T-helper 1 cell (primary cell): ENCODE results near the gene SAYSD1.

Experiments
- DNase-seq, 5 donors: peaks; one replicate each; pipeline ENCODE4 v3.0.0-alpha.2; 2012 to 2020

The SAYSD1 gene

GRCh38 chr6:39078695-39079094 lies 36.3 kb downstream of the SAYSD1 start:
- DNase-seq, result no peak

- no peak for DNase-seq
Observed at GRCh38 chr6:39077882-39078594, 36.9 kb downstream of the SAYSD1 start.

DNA sequence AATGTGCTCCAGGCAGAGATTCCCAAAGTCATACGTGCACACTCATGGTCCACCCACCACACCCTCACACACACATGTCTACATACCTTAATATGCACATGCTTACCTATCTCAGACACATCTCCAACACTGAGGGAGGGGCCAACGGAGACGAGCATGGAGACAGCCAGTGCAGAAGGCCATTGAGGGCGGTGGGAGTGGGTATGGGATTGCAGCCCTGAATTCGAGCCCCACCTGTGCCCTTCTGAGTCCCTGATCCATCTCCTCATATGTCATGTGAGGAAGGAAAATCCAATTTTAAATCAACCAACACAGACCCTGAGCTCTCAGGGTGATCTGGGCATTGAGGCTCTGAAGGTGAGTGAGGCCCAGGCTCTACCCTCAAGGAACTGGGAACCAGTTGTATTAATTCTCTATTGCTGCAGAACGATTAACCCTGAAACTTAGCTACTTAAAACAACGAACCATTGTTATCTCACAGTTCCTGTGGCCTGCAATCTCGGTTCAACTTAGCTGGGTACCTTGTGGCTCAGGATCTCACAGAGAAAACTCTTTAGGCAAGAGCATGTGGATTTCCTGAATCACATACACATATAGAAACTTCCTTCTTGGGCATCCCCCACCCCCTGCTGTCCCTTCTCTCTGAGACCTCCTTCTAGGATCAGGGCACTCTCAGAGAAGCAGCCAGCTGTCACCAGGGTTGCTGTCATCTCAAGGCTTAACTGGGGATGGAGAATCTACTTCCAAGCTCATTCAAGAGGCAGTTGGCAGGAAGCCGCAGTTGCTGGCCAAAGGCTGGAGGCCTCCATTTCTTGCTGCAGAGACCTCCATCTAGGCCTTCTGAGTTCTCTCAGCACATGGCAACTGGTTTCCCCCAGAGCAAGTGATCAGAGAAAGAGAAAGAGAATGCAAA lies 38.1 kb downstream of the SAYSD1 start:
- DNase-seq, result no peak

GRCh38 chr6:39075807-39076622 lies 39.0 kb downstream of the SAYSD1 start:
- no peak for DNase-seq

DNA sequence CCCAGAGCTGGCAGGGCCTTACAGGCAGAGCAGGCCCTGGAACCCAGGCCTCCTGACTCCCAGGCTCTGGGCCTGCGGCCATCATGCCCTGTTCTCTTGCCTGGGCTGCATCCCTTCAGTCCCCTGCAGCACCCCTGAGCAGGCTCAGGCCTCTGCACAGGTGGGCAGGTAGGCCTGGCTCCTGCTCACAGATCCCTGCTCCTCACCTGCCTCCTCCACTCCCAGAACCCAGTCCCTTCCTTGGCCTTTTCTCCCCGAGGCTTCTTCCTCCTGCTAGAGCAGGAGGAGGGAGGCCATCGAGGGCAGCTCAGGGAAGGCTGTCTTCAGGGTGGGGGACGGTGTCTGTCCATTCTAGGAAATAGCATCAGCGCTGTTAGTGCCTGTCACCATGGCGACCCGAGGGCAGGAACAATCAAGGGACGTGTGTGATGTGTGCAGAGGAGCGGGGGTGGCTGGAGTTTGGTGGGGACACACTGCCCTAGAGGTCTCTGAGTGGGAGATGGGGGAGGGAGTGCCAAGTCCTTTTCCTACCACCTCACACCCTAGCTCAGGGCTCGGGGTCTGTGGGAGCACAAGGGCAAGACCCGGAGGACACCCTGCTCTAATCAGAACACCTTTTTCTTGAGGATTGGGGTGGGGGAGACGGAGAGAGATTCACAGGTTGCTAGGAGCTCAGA lies 39.8 kb downstream of the SAYSD1 start:
- DNase-seq, result no peak

DNA sequence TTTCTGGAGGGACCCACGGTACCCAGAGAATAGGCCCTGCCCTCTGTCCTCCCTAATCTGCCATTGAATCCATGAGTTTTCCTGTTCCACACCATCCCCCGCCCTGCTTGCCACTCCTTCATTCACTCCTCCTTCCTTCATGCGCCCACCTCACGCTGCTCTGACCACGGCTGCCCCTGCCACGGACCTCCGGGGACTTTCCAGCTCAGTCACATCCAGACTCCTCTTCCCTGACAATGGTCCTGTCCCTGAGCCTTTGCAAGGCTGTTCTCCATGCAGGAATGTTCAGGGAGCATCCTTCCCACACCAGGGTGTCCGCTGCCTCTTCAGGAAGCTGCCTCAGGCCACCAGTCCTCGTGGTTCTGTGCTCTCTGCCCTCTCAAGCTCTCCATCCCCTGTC lies 40.5 kb downstream of the SAYSD1 start:
- no peak for DNase-seq

- DNase-seq, result no peak
Observed at GRCh38 chr6:39073471-39074355, 41.3 kb downstream of the SAYSD1 start.

- no peak for DNase-seq
Observed at GRCh38 chr6:39072830-39073229, 42.2 kb downstream of the SAYSD1 start.

GRCh38 chr6:39068391-39068790 lies 46.6 kb downstream of the SAYSD1 start:
- no peak for DNase-seq

DNA sequence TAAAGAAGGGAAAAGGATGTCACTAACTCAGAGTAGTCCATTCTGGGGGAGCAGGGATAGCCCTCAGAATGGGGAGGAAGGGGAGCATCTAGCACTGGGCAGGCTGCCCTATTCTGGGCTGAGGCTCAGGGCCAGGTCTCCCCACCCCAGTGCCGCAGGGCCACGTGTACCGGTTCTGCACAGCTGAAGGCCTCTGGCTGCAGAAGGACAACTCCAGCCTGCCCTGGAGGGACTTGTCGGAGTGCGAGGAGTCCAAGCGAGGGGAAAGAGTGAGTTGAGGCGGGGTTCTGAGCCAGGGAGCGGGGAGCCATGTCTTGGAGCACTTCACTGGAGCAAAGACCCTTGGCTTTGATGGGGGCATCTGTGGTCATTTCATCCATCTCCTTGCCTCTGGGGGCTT lies 49.4 kb downstream of the SAYSD1 start:
- no peak for DNase-seq

DNA sequence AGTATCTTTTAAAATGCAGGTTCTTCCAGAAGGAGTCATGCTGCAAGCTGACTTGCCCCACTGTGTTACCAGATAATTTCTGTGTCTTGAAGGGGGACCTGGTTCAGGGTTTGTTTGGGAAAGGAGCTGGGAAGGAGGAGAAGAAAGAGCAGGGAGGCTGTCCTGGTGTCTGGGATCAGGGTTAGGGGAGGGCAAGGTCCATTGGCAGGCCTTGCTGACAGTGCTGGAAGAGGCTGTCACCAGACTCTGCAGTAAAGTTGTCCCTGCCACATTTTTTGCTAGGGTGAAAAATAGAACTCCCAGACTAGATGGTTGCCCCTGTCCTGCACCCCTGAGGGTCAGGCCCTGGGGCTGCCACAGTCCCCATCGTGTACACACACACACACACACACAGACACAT lies 51.5 kb downstream of the SAYSD1 start:
- no peak for DNase-seq

DNA sequence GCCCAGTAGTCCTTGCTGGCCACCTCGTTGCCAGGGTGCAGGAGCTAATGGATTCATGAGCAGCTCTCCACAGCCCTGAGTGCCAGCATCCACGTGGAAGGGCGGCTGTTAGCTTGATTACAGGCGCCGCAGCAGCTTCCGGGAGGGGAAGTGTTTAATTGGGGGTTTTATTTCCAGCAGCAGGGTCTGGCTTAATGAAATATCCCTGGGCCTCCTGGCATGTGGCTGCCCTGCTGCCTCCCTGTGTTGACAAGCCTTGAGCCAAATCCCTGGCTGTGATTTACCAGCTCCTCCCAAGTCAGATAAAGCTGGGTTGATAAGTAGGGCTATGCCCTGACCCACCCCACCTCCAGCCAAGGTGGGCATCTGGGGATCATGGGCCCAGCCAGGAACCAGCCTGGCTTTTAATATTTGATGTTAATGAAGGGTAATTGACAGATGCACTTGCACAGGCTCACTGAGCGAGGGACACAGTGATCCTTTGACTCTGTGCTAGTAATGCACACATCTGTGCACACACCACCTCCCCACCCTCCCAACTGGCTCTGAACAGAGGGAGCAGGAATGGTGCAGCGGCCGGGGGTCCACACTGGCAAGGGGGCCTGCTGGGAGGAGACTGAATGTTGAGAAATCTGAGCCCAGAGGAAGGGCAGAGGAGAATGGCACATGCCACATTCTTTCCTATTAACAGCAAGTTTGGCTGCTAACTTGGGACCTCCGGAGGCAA lies 52.8 kb downstream of the SAYSD1 start:
- DNase-seq, result no peak

DNA sequence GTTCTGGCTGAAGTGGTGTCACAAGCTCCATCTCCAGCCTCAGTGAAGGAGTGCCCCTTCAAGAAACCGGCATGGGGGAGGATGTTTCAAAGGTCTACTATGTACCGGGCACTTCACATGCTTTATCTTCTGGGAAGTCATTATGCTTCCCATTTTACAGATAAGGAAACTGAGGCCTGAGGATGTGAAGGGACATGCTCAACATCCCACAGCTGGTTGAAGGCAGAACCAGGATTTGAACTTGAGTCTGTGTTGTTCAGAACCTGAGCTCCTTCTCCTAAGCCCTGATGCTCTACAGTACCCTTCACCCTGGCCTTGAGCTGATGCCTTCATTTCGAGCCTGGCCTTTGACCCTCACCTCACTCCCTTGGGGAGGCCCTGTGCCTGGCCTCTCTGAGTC lies 53.4 kb downstream of the SAYSD1 start:
- DNase-seq, result no peak

GRCh38 chr6:39061182-39061581 lies 53.8 kb downstream of the SAYSD1 start:
- no peak for DNase-seq

- DNase-seq, result no peak
Observed at GRCh38 chr6:39060467-39061160, 54.4 kb downstream of the SAYSD1 start.

DNA sequence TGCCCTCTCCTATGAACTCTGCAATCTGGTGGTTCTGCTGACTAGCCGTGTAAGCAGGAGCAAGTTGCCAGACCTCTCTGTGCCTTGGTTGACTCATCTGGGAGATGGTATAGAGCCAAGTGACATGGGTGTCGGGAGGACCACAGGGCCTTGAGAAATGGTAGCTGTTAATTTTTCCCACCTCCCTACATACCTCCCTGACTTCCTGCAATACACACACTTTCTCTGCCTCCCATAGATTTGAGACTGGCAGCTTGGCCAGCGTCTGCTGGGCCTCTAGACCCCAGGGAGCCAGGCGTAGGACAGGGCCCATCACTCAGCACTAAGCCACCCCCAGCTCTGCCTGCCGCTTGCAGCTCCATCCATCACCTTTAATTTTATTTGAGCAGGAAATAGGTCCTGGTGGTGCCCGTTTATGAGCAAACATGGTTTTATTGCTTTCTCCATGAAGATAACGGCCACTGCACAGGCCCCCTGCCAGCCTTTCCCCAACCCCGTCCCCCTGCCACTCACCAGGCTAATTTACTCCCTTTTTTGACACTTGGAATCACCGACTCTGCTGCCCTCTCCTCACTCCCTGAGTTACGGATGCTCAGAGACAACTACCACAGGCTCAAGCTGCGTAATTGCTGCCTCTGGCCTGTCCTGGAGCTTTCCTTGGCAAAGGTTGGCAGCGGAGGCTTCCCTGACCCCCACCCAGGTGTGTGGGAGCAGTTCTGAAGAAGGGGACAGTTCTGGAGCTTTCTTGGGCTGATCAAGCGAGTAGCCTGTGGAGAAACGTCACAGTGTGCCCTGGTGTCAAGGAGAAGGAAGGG lies 55.3 kb downstream of the SAYSD1 start:
- DNase-seq, result no peak

DNA sequence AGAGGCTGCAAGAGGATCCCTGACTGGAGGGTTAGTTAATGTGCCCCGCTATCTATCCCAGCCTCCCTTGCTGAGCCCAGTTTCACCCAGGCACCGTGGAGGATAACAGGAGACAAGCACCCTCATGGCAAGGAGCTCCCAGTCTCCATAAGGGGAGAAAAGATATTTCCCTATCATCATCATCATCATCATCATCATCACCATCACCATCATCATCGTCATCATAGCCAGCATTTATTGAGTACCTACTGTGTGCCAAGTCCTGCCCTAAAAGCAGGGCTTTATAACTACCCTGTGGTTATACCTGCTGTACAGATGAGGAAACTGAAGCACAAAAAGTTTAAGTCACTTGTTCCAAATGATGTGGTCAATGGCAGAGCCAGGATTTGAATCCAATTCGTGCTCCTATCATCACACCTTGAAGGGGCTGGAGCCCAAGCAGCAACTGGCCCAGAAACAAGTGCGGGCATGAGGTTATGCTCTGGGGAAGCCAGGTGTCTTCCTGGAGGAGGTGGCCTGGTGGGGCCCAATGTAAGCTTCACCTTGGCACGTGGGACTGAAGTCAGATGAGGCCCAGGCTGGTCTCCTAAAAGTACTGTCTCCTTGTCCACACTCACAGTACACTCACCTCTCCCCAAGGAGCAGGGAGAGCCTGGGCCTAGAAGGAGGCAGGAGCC lies 56.4 kb downstream of the SAYSD1 start:
- no peak for DNase-seq

DNA sequence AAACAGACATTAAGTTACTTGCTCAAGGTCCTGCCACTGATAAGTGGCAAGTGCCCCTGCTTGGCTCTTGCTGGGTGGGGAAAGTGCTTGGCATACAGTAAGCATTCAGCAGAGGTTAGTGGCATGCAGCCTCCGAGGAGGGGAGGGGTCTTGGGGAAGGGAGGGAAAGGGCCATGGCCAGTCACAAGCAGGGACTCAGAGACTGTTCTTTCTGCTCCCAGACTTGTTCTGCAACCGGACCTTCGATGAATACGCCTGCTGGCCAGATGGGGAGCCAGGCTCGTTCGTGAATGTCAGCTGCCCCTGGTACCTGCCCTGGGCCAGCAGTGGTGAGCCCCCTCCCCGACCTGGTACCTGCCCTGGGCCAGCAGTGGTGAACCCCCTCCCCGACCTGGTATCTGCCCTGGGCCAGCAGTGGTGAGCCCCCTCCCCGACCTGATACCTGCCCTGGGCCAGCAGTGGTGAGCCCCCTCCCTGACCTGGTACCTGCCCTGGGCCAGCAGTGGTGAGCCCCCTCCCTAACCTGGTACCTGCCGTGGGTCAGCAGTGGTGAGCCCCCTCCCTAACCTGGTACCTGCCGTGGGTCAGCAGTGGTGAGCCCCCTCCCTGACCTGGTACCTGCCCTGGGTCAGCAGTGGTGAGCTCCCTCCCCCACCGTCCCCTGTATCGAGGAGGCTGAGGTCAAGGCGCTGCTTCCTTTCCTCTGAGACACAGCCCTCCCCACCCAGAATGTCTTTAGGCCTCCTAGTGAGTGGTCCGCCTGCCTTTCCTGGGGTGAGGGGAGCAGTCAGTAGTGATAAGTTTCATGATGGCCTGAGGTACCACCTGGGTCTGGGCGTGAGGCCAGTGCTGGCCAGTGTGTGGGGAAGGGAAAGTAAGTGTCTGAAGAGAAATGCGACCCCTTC lies 57.5 kb downstream of the SAYSD1 start:
- DNase-seq, result no peak
